Keratinocyte (primary cell): Measurements from ENCODE around the gene OASL. TPM values are rescaled to one million over a fixed set of nuclear protein-coding genes. Genes with fewer than 3 reads are reported as not detected.

Experiments
- DNase-seq: peaks from one replicate; pipeline ENCODE4 v3.0.0-alpha.2; 2011; ENCODE audit warnings: low read depth, missing footprints, low spot score
- FAIRE-seq: peaks from 2 replicates; lab custom pipeline; 2011; peaks lifted over from hg19 to GRCh38; lab: Jason Lieb, UNC
- H2AFZ ChIP-seq: 2 replicates; pipeline ENCODE4 v1.6.0; 2012; ENCODE audit warnings: low read length, control low read depth, inconsistent platforms; ENCODE audit not compliant: control insufficient read depth
- H3K27ac ChIP-seq: 2 replicates; pipeline ENCODE4 v1.5.1; 2011; ENCODE audit warnings: low read length; ENCODE audit not compliant: control insufficient read depth, insufficient read depth
- H3K27me3 ChIP-seq: 3 replicates; pipeline ENCODE4 v1.6.0; 2011; ENCODE audit warnings: low read length; ENCODE audit not compliant: control insufficient read depth, insufficient read depth; ENCODE audit errors: extremely low read depth
- H3K36me3 ChIP-seq, 2 experiments: 2 replicates in 1 of 2; 3 replicates in 1 of 2; pipeline ENCODE4 v1.5.1; 2011; ENCODE audit warnings: low read length in 2 of 2, mild to moderate bottlenecking in 1 of 2; ENCODE audit not compliant: control insufficient read depth in 2 of 2, insufficient read depth in 2 of 2; ENCODE audit errors: extremely low read depth in 1 of 2
- H3K4me1 ChIP-seq: 3 replicates; pipeline ENCODE4 v1.5.1; 2011; ENCODE audit warnings: low read length; ENCODE audit not compliant: control insufficient read depth, insufficient read depth; ENCODE audit errors: extremely low read depth
- H3K4me2 ChIP-seq: 3 replicates; pipeline ENCODE4 v1.6.0; 2011; ENCODE audit warnings: low read depth, low read length; ENCODE audit not compliant: control insufficient read depth, insufficient read depth; ENCODE audit errors: extremely low read depth
- H3K4me3 ChIP-seq, 3 experiments: fragments of 200-600 bp in 1 of 3; sonication (generic) in 1 of 3; 2 replicates in 2 of 3; 3 replicates in 1 of 3; pipeline ENCODE4 v1.5.1; 2011 to 2016; ENCODE audit warnings: low read length in 3 of 3, mild to moderate bottlenecking in 3 of 3, control low read depth in 2 of 3, inconsistent platforms in 1 of 3, low read depth in 1 of 3, mixed read lengths in 1 of 3, mixed run types in 1 of 3, moderate library complexity in 1 of 3; ENCODE audit not compliant: control insufficient read depth in 2 of 3, insufficient read depth in 2 of 3; ENCODE audit errors: extremely low read depth in 1 of 3
- H3K79me2 ChIP-seq: 2 replicates; pipeline ENCODE4 v1.6.0; 2012; ENCODE audit warnings: low read length; ENCODE audit not compliant: control insufficient read depth, insufficient read depth
- H3K9ac ChIP-seq: 3 replicates; pipeline ENCODE4 v1.6.0; 2011; ENCODE audit warnings: low read length; ENCODE audit not compliant: control insufficient read depth, insufficient read depth; ENCODE audit errors: extremely low read depth
- H3K9me1 ChIP-seq: 3 replicates; pipeline ENCODE4 v1.6.0; 2011; ENCODE audit warnings: low read length; ENCODE audit not compliant: control insufficient read depth, insufficient read depth; ENCODE audit errors: extremely low read depth
- H3K9me3 ChIP-seq: 2 replicates; pipeline ENCODE4 v1.5.1; 2012; ENCODE audit warnings: low read depth, low read length; ENCODE audit not compliant: control insufficient read depth
- H4K20me1 ChIP-seq: 3 replicates; pipeline ENCODE4 v1.6.0; 2011; ENCODE audit warnings: low read length; ENCODE audit not compliant: control insufficient read depth, insufficient read depth; ENCODE audit errors: extremely low read depth
- CTCF ChIP-seq, 3 experiments: IDR thresholded peaks in 1 of 3; conservative IDR thresholded peaks in 1 of 3; optimal IDR thresholded peaks in 1 of 3; 2 replicates in 2 of 3; 3 replicates in 1 of 3; pipeline versions ENCODE3 to v1.5.1; 2011; ENCODE audit warnings: low read length in 3 of 3, mild to moderate bottlenecking in 3 of 3, moderate library complexity in 2 of 3, control low read depth in 1 of 3, inconsistent platforms in 1 of 3; ENCODE audit not compliant: insufficient read depth in 2 of 3; ENCODE audit errors: extremely low read depth in 1 of 3
- EZH2 ChIP-seq: IDR thresholded peaks from one replicate; pipeline ENCODE4 v1.6.1; 2012; ENCODE audit warnings: inconsistent platforms, mild to moderate bottlenecking, low read length, moderate library complexity
- dilution Hi-C: fragments of 300-500 bp; cut with MboI; formaldehyde crosslinking; loops from one replicate; pipeline ENCODE4 v1.7.0; 2020; ENCODE audit warnings: low sequenced_read_pairs; ENCODE audit not compliant: extremely low pct_ligation_motif_present
- polyA plus RNA-seq, 5 experiments: library from polyadenylated mRNA; depleted of rRNA in 3 of 5; stranded (reverse) in 3 of 5; stranded (forward) in 1 of 5; unstranded in 1 of 5; fragments of >200 nt; gene quantifications; 1 replicate in 1 of 5; 2 replicates in 3 of 5; 3 replicates in 1 of 5; pipeline versions ENCODE4 v1.2.1 to v1.2.3, GENCODE V29; 2011 to 2012; ENCODE audit warnings: missing spikeins in 2 of 5, low read depth in 1 of 5, low replicate concordance in 1 of 5

Gene OASL
- polyA plus RNA-seq, 1 donor (not counting 4 experiments of a cell fraction or from before 2014, with no cell fraction given) = 3.6 TPM

- H3K4me3 ChIP-seq = no peak overlapping the region
- FAIRE-seq (no peak), DNase-seq (no peak)
- no peaks in the 10 kb centered on the region for H3K9me1 ChIP-seq
- H2AFZ ChIP-seq = no peak overlapping the region
- TF ChIP-seq CTCF (optimal IDR thresholded peaks at IDR 0.05 in 1 of 3, IDR thresholded peaks at IDR 0.05 in 1 of 3, conservative IDR thresholded peaks at IDR 0.05 in 1 of 3; ENCODE audit: extremely low read depth in 1 of 3, insufficient read depth in 2 of 3, low read length in 3 of 3) (no peak), EZH2 (no peak)
- H3K27me3 ChIP-seq = no peaks in the 10 kb centered on the region
- H3K27ac ChIP-seq = no peak overlapping the region
- H4K20me1 ChIP-seq = no peaks in the 10 kb centered on the region
- no peaks in the 10 kb centered on the region for H3K79me2 ChIP-seq
- dilution Hi-C loops = no loop called here
- peaks cover 5 to 12% of the 10 kb centered on the region in 2 experiments for H3K36me3 ChIP-seq
- no peak overlapping the region for H3K9ac ChIP-seq
- no peaks in the 10 kb centered on the region for H3K4me1 ChIP-seq
- H3K4me2 ChIP-seq = no peak overlapping the region
- H3K9me3 ChIP-seq = no peaks in the 10 kb centered on the region
Measured at GRCh38 chr12:120999191-121000120, 39.6 kb downstream of the OASL start.

GRCh38 chr12:120998435-120998834 is 40.6 kb downstream of the OASL start:
- H3K4me3 ChIP-seq = no peak overlapping the region
- dilution Hi-C loops = no loop called here
- H3K79me2 ChIP-seq = no peaks in the 10 kb centered on the region
- peaks cover 7% of the 10 kb centered on the region for H3K27me3 ChIP-seq
- TF ChIP-seq EZH2 (no peak), CTCF (optimal IDR thresholded peaks at IDR 0.05 in 1 of 3, IDR thresholded peaks at IDR 0.05 in 1 of 3, conservative IDR thresholded peaks at IDR 0.05 in 1 of 3; ENCODE audit: extremely low read depth in 1 of 3, insufficient read depth in 2 of 3, low read length in 3 of 3) (no peak)
- H3K36me3 ChIP-seq = peaks cover 0 to 7% of the 10 kb centered on the region in 2 experiments
- no peaks in the 10 kb centered on the region for H4K20me1 ChIP-seq
- H3K4me1 ChIP-seq = no peaks in the 10 kb centered on the region
- DNase-seq (no peak), FAIRE-seq (no peak)
- no peak overlapping the region for H3K27ac ChIP-seq
- no peak overlapping the region for H2AFZ ChIP-seq
- H3K9me1 ChIP-seq = no peaks in the 10 kb centered on the region
- no peaks in the 10 kb centered on the region for H3K9me3 ChIP-seq
- no peak overlapping the region for H3K4me2 ChIP-seq
- H3K9ac ChIP-seq = no peak overlapping the region
